Esophagus muscularis mucosa (tissue), 4 donors: ENCODE results near the gene AMN1. TPM values are rescaled to one million over a fixed set of nuclear protein-coding genes. Genes with fewer than 3 reads are reported as not detected.
"Not testable (repeated sequence)": the region's sequence is repeated elsewhere in the genome, so short reads cannot be mapped to it uniquely, and the experiment has no call there.

ENCODE experiments used
- DNase-seq: peaks from one replicate; pipeline ENCODE4 v3.0.0-alpha.2; 2017; ENCODE audit errors: extremely low spot score
- H3K27ac ChIP-seq, 4 donors: fragments of 200-600 bp; sonication (generic); replicated peaks in 1 of 4; 1 replicate in 3 of 4; 2 replicates in 1 of 4; pipeline ENCODE4 v1.5.1; 2016 to 2019; ENCODE audit warnings: mild to moderate bottlenecking in 1 of 4
- H3K27me3 ChIP-seq, 4 donors: fragments of 200-600 bp; sonication (generic); one replicate each; pipeline versions ENCODE4 v1.5.1 to v1.6.0; 2016 to 2019
- H3K36me3 ChIP-seq, 4 donors: fragments of 200-600 bp; sonication (generic); one replicate each; pipeline ENCODE4 v1.5.1; 2016 to 2019
- H3K4me1 ChIP-seq, 4 donors: fragments of 200-600 bp; sonication (generic); one replicate each; pipeline ENCODE4 v1.5.1; 2016 to 2019
- H3K4me3 ChIP-seq, 4 donors: fragments of 200-600 bp; sonication (generic); 1 replicate in 2 of 4; 2 replicates in 2 of 4; pipeline ENCODE4 v1.5.1; 2016 to 2019; ENCODE audit warnings: mild to moderate bottlenecking in 4 of 4, moderate library complexity in 1 of 4
- H3K9me3 ChIP-seq, 4 donors: fragments of 200-600 bp; sonication (generic); 1 replicate in 3 of 4; 2 replicates in 1 of 4; pipeline ENCODE4 v1.5.1; 2016 to 2019
- EP300 ChIP-seq: sonication (generic); formaldehyde crosslinking; IDR thresholded peaks from one replicate; pipeline ENCODE4 v1.6.1; 2017; ENCODE audit warnings: antibody characterized with exemption
- POLR2A ChIP-seq: fragments of 450-650 bp; IDR thresholded peaks from one replicate; pipeline ENCODE4 v1.6.1; 2017; ENCODE audit warnings: antibody characterized with exemption, moderate library complexity, mild to moderate bottlenecking, low read depth
- POLR2AphosphoS5 ChIP-seq, 2 donors: sonication (generic); formaldehyde crosslinking; IDR thresholded peaks; one replicate each; pipeline ENCODE4 v1.6.1; 2017; ENCODE audit warnings: antibody characterized with exemption in 2 of 2
- WGBS: methylation state at CpG from one replicate; pipeline ENCODE4 v1.1.5; 2018; 5-methylcytosine and 5-hydroxymethylcytosine counted together
- intact Hi-C: fragments of 100-400 bp; cut with DNase I; formaldehyde crosslinking; loops from one replicate; pipeline ENCODE4 v1.15.1; 2023
- total RNA-seq, 4 donors: library from RNA; depleted of rRNA; stranded (reverse); fragments of >200 nt; gene quantifications; one replicate each; pipeline versions ENCODE4 v1.1.0 to v1.2.1, GENCODE V29; 2016
- TF ChIP-seq, protein P1 (sequence below), 3 experiments: fragments of 200-600 bp in 2 of 3; fragments of 450-650 bp in 1 of 3; sonication (generic) in 2 of 3; IDR thresholded peaks; one replicate each; pipeline ENCODE4 v1.5.1; 2017 to 2019; ENCODE audit warnings: antibody characterized with exemption in 3 of 3, mild to moderate bottlenecking in 2 of 3, moderate library complexity in 1 of 3

Gene AMN1
- total RNA-seq, 4 donors from 2014 or later: 9.4 to 17.1 (median 11.1) TPM

- TF ChIP-seq, protein P1, sequence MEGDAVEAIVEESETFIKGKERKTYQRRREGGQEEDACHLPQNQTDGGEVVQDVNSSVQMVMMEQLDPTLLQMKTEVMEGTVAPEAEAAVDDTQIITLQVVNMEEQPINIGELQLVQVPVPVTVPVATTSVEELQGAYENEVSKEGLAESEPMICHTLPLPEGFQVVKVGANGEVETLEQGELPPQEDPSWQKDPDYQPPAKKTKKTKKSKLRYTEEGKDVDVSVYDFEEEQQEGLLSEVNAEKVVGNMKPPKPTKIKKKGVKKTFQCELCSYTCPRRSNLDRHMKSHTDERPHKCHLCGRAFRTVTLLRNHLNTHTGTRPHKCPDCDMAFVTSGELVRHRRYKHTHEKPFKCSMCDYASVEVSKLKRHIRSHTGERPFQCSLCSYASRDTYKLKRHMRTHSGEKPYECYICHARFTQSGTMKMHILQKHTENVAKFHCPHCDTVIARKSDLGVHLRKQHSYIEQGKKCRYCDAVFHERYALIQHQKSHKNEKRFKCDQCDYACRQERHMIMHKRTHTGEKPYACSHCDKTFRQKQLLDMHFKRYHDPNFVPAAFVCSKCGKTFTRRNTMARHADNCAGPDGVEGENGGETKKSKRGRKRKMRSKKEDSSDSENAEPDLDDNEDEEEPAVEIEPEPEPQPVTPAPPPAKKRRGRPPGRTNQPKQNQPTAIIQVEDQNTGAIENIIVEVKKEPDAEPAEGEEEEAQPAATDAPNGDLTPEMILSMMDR (IDR thresholded peaks at IDR 0.05): no peak
- no peak for TF ChIP-seq POLR2AphosphoS5 (IDR thresholded peaks at IDR 0.05)
- TF ChIP-seq POLR2A: no peak
- no peak for TF ChIP-seq EP300
- no peaks in the 10 kb centered on the region for H3K4me1 ChIP-seq
- no peaks in the 10 kb centered on the region for H3K36me3 ChIP-seq
- intact Hi-C loops: no loop called here
- H3K4me3 ChIP-seq: no peak overlapping the region
- no peaks in the 10 kb centered on the region for H3K9me3 ChIP-seq
- no peak overlapping the region for H3K27ac ChIP-seq
- no peaks in the 10 kb centered on the region for H3K27me3 ChIP-seq
- 64% methylated on average over 4 of the region's 4 CpGs for WGBS
- DNase-seq: no peak
Observed at GRCh38 chr12:31772186-31772585, 43.4 kb upstream of the AMN1 start.

DNA sequence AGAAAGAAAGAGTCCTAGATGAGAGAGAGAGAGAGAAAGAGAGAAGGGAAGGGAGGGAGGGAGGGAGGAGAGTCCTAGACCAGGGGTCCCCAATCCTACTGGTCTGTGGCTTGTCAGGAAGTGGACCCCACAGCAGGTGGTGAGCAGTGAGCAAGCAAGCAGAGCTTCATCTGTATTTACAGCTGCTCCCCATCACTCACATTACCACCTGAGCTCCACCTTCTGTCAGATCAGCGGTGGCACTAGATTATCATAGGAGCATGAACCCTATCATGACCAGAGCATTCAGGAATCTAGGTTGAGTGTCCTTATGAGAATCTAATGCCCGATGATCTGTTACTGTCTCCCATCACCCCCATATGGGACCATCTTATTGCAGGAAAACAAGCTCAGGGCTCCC lies 39.2 kb upstream of the AMN1 start:
- Histone ChIP-seq H3K27me3 (no peaks in the 10 kb centered on the region), H3K4me1 (no peaks in the 10 kb centered on the region), H3K9me3 (no peaks in the 10 kb centered on the region), H3K36me3 (no peaks in the 10 kb centered on the region), H3K4me3 (no peak overlapping the region), H3K27ac (no peak overlapping the region)
- TF ChIP-seq POLR2AphosphoS5 (IDR thresholded peaks at IDR 0.05) (no peak), EP300 (no peak), POLR2A (no peak)
- TF ChIP-seq, protein P1 (IDR thresholded peaks at IDR 0.05): no peak
- WGBS: 82% methylated on average over 2 of the region's 2 CpGs
- no peak for DNase-seq
- intact Hi-C loops: no loop called here

DNA sequence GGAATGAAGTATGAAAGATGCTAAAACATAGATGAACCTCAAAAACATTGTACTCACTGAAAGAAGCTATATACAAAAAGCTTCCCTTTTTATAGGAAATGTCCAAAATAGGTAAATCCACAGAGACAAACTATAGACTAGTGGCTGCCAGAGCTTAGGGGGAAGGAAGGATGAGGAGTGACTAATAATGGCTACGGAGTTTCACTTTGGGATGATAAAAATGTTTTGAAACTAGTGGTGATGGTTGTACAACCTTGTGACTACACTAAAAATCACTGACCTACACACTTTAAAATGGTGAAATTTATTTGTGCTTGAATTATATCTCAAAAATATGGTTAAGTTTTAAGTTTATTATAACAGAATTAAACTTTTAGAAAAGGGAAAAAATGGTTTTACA lies 37.1 kb upstream of the AMN1 start:
- intact Hi-C loops: no loop called here
- H3K27me3 ChIP-seq: no peaks in the 10 kb centered on the region
- no peaks in the 10 kb centered on the region for H3K36me3 ChIP-seq
- no peak overlapping the region for H3K27ac ChIP-seq
- no peak overlapping the region for H3K4me3 ChIP-seq
- TF ChIP-seq, protein P1 (IDR thresholded peaks at IDR 0.05): no peak
- TF ChIP-seq POLR2AphosphoS5 (IDR thresholded peaks at IDR 0.05) (no peak), POLR2A (no peak)
- DNase-seq: no peak
- WGBS: 73% methylated on average over 1 of the region's 1 CpG
- H3K9me3 ChIP-seq: no peaks in the 10 kb centered on the region
- no peaks in the 10 kb centered on the region for H3K4me1 ChIP-seq

- Histone ChIP-seq H3K27ac (no peak overlapping the region), H3K27me3 (no peaks in the 10 kb centered on the region), H3K4me3 (no peak overlapping the region), H3K4me1 (no peaks in the 10 kb centered on the region), H3K9me3 (no peaks in the 10 kb centered on the region), H3K36me3 (no peaks in the 10 kb centered on the region)
- intact Hi-C loops: no loop called here
- no peak for DNase-seq
- WGBS: 75% methylated on average over 4 of the region's 4 CpGs
- TF ChIP-seq POLR2A: no peak
- TF ChIP-seq POLR2AphosphoS5 (IDR thresholded peaks at IDR 0.05): no peak
- TF ChIP-seq, protein P1 (IDR thresholded peaks at IDR 0.05): no peak
- no peak for TF ChIP-seq EP300
Observed at GRCh38 chr12:31759632-31760459, 31.0 kb upstream of the AMN1 start.

DNA sequence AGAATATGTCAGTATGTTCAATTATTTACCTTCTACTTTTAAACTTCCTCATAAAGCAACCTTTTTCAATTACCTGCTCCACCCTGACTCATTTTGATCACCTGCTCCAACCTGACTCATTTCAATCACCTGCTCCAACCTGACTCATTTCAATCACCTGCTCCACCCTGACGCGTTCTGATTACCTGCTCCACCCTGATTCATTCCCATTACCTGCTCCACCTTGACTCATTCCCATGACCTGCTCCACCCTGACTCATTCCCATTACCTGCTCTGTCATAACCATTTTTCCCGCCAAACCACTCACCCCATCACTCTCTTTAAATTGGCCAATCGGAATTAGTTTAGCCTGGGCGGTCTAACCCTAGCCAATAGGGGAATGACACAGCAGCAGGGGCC lies 29.5 kb upstream of the AMN1 start:
- H3K27ac ChIP-seq, H3K9me3 ChIP-seq, intact Hi-C loops, DNase-seq, H3K4me1 ChIP-seq, H3K36me3 ChIP-seq, H3K27me3 ChIP-seq, H3K4me3 ChIP-seq: not testable (repeated sequence)
- 96% methylated on average over 5 of the region's 5 CpGs for WGBS
